H54 (cell line): ENCODE measurements around the gene SERTAD2.

ENCODE experiments used
- DNase-seq: peaks from one replicate; pipeline ENCODE4 v3.0.0; 2011; ENCODE audit warnings: low spot score, mixed read lengths; ENCODE audit not compliant: insufficient read length
- FAIRE-seq: peaks from 3 replicates; lab custom pipeline; 2011; peaks lifted over from hg19 to GRCh38; lab: Jason Lieb, UNC
- POLR2A ChIP-seq: IDR thresholded peaks from 2 replicates; pipeline ENCODE4 v1.6.1; 2011; ENCODE audit warnings: low read depth, mild to moderate bottlenecking, low read length

Gene SERTAD2

DNA sequence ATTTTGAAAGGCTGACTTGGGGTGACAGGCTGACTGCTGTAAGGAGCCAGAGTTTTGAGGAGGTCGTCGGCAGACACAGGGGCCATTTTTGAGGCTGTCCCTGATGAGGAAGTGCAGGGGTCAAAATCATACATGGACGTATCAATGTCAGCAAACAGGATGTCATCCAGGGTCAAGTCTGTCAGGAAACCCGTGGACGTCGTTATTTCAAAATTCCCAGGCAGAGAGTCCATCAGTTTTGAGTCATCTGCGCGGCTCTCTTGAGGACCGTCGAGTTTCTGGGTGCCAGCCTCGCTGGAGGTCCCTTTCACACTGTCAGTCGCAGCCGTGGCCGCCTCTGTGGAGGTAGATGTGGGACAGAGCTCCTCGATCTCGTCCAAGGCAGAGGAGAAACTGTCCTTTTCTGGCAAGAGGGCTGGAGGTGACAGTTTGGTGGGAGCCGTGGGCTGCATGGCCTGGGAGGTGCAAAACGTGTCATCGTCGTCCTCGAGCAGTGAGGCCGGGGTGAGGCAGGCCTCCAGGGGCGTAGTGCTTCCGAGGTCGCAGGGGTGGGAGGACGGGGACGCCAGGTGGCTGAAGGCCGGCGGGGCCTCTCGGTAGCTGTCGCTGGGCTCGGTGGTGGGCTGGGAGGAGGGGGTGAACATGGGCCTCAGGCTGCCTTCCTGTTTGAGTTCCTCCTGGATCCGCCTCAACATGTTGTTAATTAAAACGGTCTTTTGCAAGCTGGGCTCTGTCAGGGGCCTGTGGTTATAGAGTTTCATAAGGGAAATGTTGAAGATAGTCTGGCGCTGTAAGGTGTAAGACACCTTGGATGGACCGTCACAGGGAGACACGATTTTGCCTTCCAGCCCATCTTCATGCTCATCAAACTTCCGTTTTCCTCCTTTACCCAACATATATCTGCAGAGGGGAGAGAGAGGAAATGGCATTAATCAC is 17.5 kb downstream of the SERTAD2 start:
- FAIRE-seq (no peak), DNase-seq (no peak)
- TF ChIP-seq POLR2A = no peak

DNA sequence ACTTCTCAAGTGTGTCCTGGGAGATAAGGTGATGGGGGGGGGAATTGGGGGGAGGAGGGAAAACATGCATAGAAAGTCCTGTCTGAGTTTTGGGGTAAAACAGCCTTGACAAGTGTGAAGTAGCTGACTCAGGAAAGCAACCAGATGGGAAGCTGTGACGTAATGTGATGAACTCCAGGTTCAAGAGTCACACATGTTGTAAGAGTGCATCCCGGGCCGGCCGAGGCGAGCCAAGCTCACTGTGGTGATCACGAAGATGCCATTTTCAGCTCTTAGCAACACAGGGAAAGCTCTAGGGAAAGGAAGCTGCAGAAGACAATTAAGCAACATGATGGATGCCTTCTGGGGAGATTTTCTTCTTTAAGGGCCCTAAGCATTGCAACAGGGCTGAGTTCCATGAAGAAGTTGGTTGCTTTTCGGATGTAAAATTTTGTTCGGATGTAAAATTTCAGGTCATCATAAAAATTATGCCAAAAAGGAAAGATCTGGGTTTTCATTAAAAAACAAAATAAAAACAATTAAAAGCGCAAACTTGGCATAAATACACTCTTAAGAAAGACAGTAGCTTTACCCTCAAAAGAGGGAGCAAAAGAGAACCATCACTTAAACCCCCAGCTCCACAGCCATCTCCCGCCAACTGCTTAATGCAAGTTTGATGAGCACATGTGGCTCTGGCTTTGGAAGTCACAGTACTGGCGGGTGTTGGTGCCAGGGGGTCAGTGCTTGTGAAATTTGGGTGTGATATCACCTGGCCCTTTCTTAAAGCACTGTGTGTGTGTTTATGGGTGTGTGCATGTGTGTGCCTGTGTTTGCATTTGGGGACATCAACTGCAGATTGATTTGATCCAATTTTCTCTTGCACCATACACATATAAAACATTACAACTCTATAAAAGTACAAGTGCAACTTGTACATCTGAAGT is 19.1 kb downstream of the SERTAD2 start:
- DNase-seq (no peak), FAIRE-seq (no peak)
- TF ChIP-seq POLR2A = no peak

DNA sequence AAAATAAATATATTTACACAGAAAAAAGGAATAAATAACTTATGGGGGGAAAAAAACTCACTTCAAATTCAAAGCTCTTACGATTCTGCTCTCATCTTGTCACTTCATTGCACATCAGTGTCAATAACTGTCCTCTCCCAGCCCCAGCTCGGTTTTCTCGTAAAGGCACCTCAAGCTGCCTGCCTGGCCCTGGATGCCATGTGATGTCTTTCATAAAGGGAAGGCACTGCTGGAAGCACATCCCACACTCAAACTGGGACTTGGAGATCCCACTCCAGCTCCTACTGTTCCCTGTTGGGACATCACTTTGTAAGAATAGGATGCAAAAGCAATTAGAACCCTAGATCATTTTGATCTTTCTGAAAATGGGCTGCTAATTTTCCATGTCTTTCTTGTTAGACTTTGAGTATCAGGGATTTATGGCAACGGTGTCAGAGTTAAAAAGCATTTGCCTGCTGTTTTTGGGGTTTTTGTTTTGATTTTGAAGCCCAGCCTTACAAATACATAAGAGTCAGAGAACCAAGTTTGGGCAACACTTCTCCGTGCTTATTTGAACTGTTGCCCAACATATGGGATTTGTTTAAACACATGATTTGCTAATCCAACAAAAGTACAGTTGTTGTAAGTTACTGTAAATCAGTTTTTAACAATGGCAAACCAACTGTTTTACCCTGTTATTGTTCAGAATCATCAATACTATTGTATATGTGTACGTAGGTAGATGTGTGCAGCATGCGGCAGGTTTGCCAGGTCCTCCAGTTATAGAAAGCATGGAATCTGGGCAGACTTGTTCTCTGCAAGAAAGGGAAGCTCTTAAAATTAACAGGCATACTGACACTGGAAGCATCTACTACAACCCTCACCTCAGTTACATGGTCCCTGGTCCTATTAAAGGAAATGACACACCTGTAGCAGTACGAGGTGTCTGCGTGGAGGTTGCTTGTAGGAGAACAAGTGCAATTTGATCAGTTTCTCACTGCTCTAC is 20.6 kb downstream of the SERTAD2 start:
- FAIRE-seq = no peak
- no peak for DNase-seq
- TF ChIP-seq POLR2A = no peak

DNA sequence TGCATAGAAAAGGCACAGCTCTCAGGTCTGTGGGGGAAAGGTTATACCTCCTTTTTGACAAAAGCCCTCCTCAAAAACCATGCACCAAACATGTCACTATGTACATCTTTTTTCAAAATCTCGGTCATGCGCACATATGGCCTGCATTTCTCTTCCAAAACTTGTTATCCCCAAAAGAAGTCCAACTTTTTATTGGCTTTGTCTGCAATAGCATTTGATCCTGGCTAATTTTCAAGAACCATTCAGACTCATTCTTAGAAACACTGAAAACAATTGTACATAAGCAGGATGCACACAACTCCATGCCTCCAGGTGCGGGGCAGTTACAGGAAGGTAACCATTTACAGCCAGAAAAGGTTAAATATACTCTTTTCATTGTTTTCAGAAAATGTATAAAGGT is 21.9 kb downstream of the SERTAD2 start:
- no peak for TF ChIP-seq POLR2A
- FAIRE-seq = no peak
- DNase-seq = no peak

DNA sequence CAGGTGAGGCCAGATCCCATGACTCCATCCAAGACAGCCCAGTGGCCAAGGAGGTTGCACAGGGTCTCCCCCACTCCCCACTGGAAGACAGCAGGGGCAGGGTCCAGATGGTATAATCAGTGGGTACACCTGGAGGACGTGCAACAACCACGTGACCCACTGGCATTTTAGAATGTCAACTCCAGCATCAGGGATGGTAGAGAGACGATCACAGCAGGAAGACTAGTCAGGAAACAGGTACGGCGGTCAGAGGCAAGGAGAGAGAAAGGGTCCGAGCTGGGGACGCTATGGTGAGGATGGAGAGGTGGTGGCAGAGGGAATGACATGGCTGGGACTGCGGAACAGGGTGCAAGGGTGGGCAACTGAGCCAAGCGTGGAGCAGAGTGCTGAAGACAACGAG is 23.0 kb downstream of the SERTAD2 start:
- FAIRE-seq = no peak
- no peak for DNase-seq
- no peak for TF ChIP-seq POLR2A

DNA sequence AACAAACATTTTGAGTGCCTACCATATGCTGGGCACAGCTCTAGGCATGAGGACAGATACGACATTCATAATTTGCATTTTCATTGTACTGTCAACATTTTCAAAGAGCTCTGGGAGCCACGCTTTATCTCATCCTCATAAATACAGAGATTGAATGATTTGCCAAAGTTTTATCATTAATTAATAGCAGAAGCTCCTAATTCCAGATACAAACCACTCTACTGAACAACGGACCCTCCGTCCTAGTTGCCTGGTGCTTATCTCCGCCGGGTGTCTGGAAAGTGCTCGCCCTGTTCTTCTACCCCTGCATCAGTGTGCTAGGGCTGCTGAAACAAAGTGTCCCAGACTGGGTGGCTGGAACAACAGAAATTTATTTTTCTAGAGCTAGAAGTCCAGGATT is 23.8 kb downstream of the SERTAD2 start:
- DNase-seq (no peak), FAIRE-seq (no peak)
- TF ChIP-seq POLR2A = no peak

DNA sequence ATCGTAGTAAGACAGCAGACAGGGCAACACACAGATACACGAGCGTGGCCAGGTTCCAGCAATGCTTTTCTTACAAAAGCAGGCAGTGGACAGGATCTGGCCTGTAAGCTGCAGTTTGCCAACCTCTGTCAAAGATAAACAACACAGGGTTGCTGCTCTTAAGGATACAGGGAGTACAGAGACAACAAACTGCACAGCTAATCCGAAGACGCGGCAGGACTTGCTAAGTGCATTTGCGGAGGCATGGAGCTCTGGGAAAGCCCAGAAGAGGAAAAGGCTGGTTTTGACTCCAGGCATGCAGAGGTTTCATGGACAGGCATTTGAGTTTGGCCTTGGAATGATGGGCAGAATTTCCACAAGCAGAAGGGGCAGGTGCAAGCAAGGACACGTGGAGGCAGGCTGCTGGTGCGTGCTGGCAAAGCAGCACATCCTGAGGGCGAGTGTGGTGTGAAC is 24.4 kb downstream of the SERTAD2 start:
- FAIRE-seq = no peak
- no peak for DNase-seq
- no peak for TF ChIP-seq POLR2A

DNA sequence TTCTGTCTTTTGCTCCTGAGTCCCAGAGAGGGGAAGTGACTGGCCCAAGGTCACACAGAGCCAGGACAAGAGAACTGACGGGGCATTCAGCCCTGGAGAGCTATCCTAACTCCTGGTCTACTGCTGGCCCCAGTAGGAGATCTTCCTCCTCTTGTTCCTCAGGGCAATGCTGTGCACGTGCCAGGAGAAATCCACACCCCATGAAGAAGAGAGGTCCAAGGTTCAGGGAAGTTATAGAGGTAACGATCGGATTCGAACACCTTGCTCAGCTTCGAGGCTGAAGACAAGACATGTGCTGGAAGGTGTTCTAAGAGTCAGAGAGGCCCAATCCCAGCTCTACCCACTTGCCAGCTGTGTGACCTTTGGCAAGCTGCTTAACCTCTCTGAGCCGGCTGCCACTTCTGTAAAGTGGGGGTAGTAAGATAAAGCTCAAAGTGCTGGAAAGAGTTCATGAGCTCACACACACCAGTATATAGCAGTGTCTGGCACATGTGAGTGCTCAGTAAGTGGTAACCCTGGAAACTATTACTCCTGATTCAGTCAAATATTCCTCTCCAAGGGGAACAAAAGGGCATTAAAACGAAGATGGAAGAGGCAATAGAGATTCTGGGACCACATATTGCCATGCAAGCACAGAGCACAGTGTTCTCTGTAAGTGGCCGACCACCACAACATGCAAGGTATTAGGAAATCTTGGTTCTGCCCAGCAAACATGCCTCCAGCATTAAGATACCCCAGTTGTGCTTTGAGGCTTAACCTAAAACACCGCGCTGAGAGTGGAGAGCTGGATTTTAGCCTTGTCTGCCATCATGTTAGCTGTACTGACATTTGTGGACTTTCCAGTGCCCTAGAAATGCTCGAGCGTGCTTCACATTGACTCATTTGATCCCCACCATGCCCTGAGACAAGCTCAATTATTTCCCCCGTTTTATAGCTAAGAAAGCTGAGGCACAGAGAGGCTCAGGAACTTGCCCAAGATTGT is 25.6 kb downstream of the SERTAD2 start:
- no peak for DNase-seq
- FAIRE-seq = no peak
- no peak for TF ChIP-seq POLR2A

DNA sequence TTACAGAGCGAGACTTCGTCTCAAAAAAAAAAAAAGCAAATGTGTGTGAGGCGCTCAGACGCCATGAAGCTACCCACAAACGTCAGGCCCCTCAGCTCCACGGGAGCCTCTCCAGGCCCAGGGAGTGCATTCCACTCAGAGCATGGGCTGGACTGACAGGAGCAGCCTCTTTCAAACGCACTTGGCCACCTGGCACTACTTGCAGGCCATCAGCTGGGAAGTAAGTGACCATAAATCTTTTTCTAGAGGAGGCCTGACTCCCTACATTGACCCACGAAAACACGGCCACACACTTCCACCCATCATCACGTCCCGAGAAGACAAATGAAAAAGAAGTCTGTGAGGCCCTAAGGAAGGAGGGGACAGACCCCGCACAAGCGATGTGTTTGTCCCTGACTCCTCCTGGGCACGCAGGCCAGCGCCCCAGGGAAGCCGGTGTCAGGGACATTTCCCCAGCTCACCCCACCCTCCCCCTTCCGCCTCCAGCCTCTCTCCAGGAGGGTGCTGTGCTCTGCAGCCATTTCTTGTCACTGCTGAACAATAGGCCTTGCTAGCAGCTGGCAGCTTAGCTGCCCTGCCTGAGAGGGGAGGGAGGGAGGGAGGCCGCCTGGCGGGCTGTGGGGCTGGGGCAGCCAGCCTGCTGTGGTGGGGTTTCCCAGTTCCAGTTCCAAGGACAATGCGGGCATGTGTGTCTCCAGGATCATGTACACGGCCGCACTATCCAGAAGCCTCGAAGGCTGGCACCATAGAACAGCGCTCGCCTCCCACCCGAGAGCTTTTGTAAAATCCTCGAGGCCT is 26.6 kb downstream of the SERTAD2 start:
- no peak for DNase-seq
- no peak for FAIRE-seq
- TF ChIP-seq POLR2A = no peak

DNA sequence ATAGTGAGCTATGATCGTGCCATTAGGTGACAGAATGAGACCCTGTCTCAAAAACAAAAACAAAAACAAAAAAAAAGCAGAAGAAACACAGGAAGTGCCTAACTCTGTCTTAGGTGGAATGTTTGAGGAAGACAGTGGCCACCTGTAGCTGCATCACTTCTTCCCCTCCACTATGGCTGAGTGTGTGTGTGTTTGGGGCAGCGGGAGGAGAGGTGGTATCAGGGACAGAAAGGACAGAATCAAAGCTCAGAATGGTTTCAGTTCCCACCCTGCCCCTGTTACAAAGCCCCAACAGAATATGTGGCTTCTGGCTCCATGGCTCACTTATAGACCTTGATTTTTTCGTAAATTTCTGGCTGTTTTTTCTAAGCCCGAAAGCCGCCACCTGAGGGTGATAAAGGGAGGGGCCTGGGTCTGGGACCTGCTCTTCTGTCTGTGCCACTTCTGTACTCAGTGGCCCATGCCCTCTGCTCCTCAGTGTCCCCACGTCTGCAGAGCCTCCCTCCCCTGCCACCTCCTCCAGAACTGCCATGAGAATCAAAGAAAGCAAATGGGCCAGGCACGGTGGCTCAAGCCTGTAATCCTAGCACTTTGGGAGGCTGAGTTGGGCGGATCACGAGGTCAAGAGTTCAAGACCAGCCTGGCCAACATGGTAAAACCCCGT is 27.4 kb downstream of the SERTAD2 start:
- no peak for TF ChIP-seq POLR2A
- FAIRE-seq = no peak
- DNase-seq = no peak
